Heart right ventricle (tissue), 16 donors: ENCODE data around the gene CCL7. TPM values are rescaled to one million over a fixed set of nuclear protein-coding genes. Genes with fewer than 3 reads are reported as not detected.
A peak's percentile ranks its signal among the peaks of the same experiment; 100 is the strongest.

ENCODE experiments used
- ATAC-seq, 8 donors: fragments of 200-7000 bp; cut with Tn5 transposase; one replicate each; pipeline ENCODE4 v1.9.1; 2020; ENCODE audit warnings: mild to moderate bottlenecking in 8 of 8, moderate library complexity in 8 of 8, moderate number of reproducible peaks in 1 of 8
- DNase-seq, 2 donors: peaks; one replicate each; pipeline ENCODE4 v3.0.0-alpha.2; 2020
- H3K27ac ChIP-seq, 10 donors: fragments of 200-600 bp; sonication (generic) in 2 of 10; one replicate each; pipeline versions ENCODE4 v1.5.0 to v1.8.0; 2020 to 2022; ENCODE audit warnings: mild to moderate bottlenecking in 3 of 10
- H3K27me3 ChIP-seq, 7 donors: fragments of 200-600 bp; one replicate each; pipeline ENCODE4 v1.8.0; 2021 to 2022; ENCODE audit warnings: mild to moderate bottlenecking in 2 of 7
- H3K36me3 ChIP-seq, 9 donors: fragments of 200-600 bp; sonication (generic) in 1 of 9; one replicate each; pipeline versions ENCODE4 v1.5.0 to v1.8.0; 2020 to 2022; ENCODE audit warnings: mild to moderate bottlenecking in 2 of 9
- H3K4me1 ChIP-seq, 9 donors: fragments of 200-600 bp; sonication (generic) in 1 of 9; one replicate each; pipeline versions ENCODE4 v1.5.0 to v1.8.0; 2020 to 2022; ENCODE audit warnings: mild to moderate bottlenecking in 4 of 9
- H3K4me3 ChIP-seq, 10 donors: fragments of 200-600 bp; sonication (generic) in 2 of 10; one replicate each; pipeline versions ENCODE4 v1.5.0 to v1.8.0; 2020 to 2022; ENCODE audit warnings: mild to moderate bottlenecking in 7 of 10, moderate library complexity in 2 of 10
- H3K9me3 ChIP-seq, 11 donors: fragments of 200-600 bp in 10 of 11; sonication (generic) in 2 of 11; one replicate each; pipeline versions ENCODE4 v1.5.0 to v1.8.0; 2013 to 2022; ENCODE audit warnings: mild to moderate bottlenecking in 2 of 11, control low read depth in 1 of 11, moderate library complexity in 1 of 11
- WGBS, 2 donors: extraction: QIAGEN DNeasy Blood & Tissue Kit; methylation state at CpG; one replicate each; pipeline ENCODE4 v1.1.7; 2013; ENCODE audit warnings: inconsistent platforms in 1 of 2; 5-methylcytosine and 5-hydroxymethylcytosine counted together
- intact Hi-C, 10 donors: fragments of 100-400 bp; cut with DNase I; formaldehyde crosslinking; loops; one replicate each; pipeline versions ENCODE4 v1.11.1 to v1.14.2; 2022
- long read RNA-seq, 3 donors: library from polyadenylated mRNA; unstranded; transcript quantifications; one replicate each; pipeline ENCODE4 v2.0.0, GENCODE V29; 2020 to 2021
- polyA plus RNA-seq, 2 donors: library from polyadenylated mRNA; stranded (reverse); fragments of 200-250 nt; gene quantifications; one replicate each; pipeline ENCODE4 v1.2.3, GENCODE V29; 2013
- total RNA-seq, 10 donors: library from RNA; stranded (reverse); fragmentation: NEBNext Ultra II Directional in 3 of 10; extraction: Animal tissue kit (Norgen Biotek cat#: 25700) in 3 of 10; gene quantifications; one replicate each; pipeline versions ENCODE4 v1.2.1 to v1.2.4, GENCODE V29; 2021 to 2023
- TF ChIP-seq, protein P1 (sequence below), 9 donors: fragments of 200-600 bp; sonication (generic) in 2 of 9; IDR thresholded peaks; one replicate each; pipeline versions ENCODE4 v1.5.0 to v1.8.0; 2021 to 2022; ENCODE audit warnings: antibody characterized with exemption in 9 of 9, mild to moderate bottlenecking in 5 of 9, moderate library complexity in 1 of 9
- donor health status: Arrhythmogenic right ventricular cardiomyopathy.
- donor health status: ischemic (EF 13 %, LVEDD 7.1; RV severe dilation, severe dysfunction).
- donor health status: healthy with polysubstance abuse.
- donor health status: DM: no; HTN: yes; CAD: no.
- donor health status: DM: no; HTN: no; CAD: no.
- donor health status: ischemic (EF 25% LVEDD 6.9; RV normal size, moderate dysfunction).
- donor health status: ischemic (EF 25% LVEDD 5.7; RV mildly dilated, moderate dysfunction).
- donor health status: healthy.
- donor health status: DM: yes; HTN: yes; CAD: no.
- donor health status: Ischemic cardiomyopathy.
- donor health status: ischemic (EF 35%, LVEDD 5.7; RV mildly dilated, moderate dysfunction).
- donor health status: nonischemic (EF 11% LVEDD 7.7; RV severe dilation, severe dysfunction).
- donor health status: DM: yes; HTN: yes; CAD: no.
- donor health status: PGD.
- donor health status: ischemic (EF 29% LVEDD 5.4; RV normal size, mild dysfunction).
- donor health status: nonischemic (EF 23%, LVEDD 6.1; RV moderate dilation, normal function).

CCL7 gene
- total RNA-seq (under 1 TPM in 1 of 10 donors, not detected in 9; 0.65 TPM), polyA plus RNA-seq (under 1 TPM in 1 of 2 donors, not detected in 1; 0.29 TPM)
- long read RNA-seq, donor 1: 0 reads
- long read RNA-seq, donor 2: 0 reads
- long read RNA-seq, donor 3: 0 reads

DNA sequence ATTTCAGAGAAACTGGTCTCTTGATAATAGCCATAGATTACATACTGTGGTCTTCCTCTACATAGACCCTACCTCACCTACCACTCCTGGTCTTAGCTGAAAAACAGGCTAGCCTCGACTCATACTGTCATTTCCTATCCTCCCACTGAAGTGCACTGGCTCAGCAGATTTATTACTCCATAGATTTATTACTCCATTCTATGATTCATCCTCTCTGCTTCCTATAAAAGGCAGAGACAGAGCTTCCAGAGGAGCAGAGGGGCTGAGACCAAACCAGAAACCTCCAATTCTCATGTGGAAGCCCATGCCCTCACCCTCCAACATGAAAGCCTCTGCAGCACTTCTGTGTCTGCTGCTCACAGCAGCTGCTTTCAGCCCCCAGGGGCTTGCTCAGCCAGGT is at the start of gene CCL7:
Gene CCL7, plus strand, starts transcription at position 253 of the 400 bp plus-strand sequence. Its CDS starts 70 bp downstream, at position 323.
- intact Hi-C loops: no loop called here
- no peaks in the 10 kb centered on the region for H3K36me3 ChIP-seq
- ATAC-seq: peak in 1 of 8 donors; percentile 53
- H3K9me3 ChIP-seq: no peaks in the 10 kb centered on the region
- WGBS, 2 donors: 47 to 63% methylated on average over 1 of the region's 1 CpG
- peaks cover 0 to 18% (median 0%) of the 10 kb centered on the region in 9 donors for H3K4me1 ChIP-seq
- H3K27ac ChIP-seq: peak within 1 kb of the TSS in 1 of 10 donors; percentile 17
- peaks cover 0 to 7% (median 0%) of the 10 kb centered on the region in 7 donors for H3K27me3 ChIP-seq
- no peak within 1 kb of the TSS for H3K4me3 ChIP-seq
- DNase-seq: no peak
- TF ChIP-seq, protein P1, sequence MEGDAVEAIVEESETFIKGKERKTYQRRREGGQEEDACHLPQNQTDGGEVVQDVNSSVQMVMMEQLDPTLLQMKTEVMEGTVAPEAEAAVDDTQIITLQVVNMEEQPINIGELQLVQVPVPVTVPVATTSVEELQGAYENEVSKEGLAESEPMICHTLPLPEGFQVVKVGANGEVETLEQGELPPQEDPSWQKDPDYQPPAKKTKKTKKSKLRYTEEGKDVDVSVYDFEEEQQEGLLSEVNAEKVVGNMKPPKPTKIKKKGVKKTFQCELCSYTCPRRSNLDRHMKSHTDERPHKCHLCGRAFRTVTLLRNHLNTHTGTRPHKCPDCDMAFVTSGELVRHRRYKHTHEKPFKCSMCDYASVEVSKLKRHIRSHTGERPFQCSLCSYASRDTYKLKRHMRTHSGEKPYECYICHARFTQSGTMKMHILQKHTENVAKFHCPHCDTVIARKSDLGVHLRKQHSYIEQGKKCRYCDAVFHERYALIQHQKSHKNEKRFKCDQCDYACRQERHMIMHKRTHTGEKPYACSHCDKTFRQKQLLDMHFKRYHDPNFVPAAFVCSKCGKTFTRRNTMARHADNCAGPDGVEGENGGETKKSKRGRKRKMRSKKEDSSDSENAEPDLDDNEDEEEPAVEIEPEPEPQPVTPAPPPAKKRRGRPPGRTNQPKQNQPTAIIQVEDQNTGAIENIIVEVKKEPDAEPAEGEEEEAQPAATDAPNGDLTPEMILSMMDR (IDR thresholded peaks at IDR 0.05): no peak

DNA sequence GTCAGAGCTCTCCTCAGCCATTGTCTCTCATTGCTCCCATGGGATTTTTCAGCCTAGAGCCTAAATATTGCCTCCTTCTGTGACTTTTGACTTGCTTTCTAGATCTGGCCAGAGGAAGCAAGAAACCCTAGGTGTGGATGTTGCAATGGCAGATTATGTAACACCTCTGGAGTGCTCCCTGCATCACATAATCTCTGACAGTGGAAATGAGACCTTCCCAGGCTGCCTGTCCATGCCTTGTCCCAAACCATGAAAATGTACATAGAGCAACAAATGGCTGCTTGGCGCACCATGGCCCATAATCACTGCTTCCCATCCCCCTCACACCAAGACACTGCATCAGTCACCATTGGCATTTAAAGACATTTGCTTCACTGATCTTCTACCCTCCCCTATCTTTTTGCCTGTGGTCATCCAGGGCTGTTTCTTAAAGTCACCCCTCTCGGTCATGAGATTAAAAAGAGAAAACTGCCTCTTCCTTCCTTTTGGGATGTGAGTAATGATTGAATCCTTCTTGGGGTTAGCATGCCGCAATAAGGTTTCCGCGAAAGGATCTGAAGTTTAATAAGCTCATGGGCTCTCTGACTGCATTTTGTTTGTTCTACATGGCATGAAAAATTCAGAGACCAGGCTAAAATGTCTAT is 49.1 kb upstream of the CCL7 start:
- peaks cover 0 to 8% (median 0%) of the 10 kb centered on the region in 7 donors for H3K27me3 ChIP-seq
- H3K9me3 ChIP-seq: no peaks in the 10 kb centered on the region
- ATAC-seq (peak in 1 of 8 donors; percentile 70), DNase-seq (no peak)
- H3K4me1 ChIP-seq: peaks cover 0 to 53% (median 0%) of the 10 kb centered on the region in 9 donors
- peak overlapping the region in 1 of 10 donors; percentile 55 for H3K27ac ChIP-seq
- 85 to 89% methylated on average over 5 of the region's 5 CpGs for WGBS, 2 donors
- no peak overlapping the region for H3K4me3 ChIP-seq
- TF ChIP-seq, protein P1 (IDR thresholded peaks at IDR 0.05): no peak
- H3K36me3 ChIP-seq: no peaks in the 10 kb centered on the region
- intact Hi-C loops: no loop called here

DNA sequence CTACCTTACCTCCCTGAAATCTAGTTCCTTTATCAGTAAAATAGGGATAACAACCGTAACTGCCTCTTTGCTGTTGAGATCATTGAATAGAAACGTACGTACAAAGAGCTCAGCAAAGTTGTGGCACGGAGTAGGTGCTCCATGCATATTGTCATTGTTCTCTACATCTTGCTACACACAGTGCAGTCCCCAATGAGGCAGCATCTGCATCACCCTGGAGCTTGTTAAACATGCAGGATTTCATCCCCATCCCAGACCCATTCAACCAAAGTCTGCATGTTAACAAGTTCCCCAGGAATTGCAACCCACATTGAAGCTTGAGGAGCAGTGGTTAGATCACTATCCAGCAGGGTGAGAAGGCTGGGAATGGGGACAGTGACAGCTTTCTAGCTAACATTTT is 48.6 kb upstream of the CCL7 start:
- Histone ChIP-seq H3K9me3 (no peaks in the 10 kb centered on the region), H3K27me3 (peaks cover 0 to 8% (median 0%) of the 10 kb centered on the region in 7 donors), H3K4me1 (peaks cover 0 to 53% (median 0%) of the 10 kb centered on the region in 9 donors), H3K36me3 (no peaks in the 10 kb centered on the region), H3K4me3 (no peak overlapping the region), H3K27ac (peak overlapping the region in 1 of 10 donors; percentile 55)
- 86 to 92% methylated on average over 4 of the region's 4 CpGs for WGBS, 2 donors
- no peak for DNase-seq
- ATAC-seq: no peak
- TF ChIP-seq, protein P1 (IDR thresholded peaks at IDR 0.05): no peak
- intact Hi-C loops: no loop called here

DNA sequence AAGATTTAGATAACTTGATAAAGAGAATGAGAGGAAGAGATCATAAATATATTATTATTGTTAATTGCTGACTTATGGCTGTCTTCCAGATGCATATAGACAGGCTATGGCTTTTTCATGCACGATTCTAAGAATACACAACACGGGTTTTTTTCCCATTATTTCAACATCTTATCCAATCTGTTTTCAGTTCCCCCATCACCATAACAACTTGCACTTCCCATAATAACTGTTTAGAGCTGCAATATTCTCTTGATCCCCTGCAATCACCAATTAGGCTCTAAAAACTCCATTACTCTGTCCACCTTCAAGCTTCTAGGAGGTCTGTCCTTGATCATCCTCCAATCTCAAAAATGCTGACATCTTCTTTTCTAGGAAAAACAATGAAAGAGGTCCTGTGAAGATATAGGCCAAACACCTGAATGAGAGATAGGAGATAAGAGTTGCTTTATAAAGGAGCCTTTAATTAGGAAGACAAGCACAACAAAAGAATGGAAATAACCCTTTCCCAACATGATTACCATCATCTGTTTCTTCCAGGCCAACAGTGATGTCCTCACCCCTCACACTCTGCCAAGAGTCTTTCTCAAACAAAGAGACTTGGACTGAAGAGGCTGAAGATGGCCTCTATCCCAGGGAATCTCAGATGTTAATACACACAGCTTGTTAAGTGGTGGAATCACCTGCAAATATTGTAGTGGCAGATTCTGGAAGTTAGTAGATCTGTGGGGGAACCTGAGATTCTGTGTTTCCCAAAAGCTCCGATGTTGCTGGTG is 47.1 kb upstream of the CCL7 start:
- Histone ChIP-seq H3K4me1 (peaks cover 0 to 53% (median 0%) of the 10 kb centered on the region in 9 donors), H3K9me3 (no peaks in the 10 kb centered on the region), H3K27ac (peak overlapping the region in 1 of 10 donors; percentile 45), H3K27me3 (peaks cover 0 to 8% (median 0%) of the 10 kb centered on the region in 7 donors), H3K36me3 (no peaks in the 10 kb centered on the region), H3K4me3 (no peak overlapping the region)
- no peak for DNase-seq
- TF ChIP-seq, protein P1 (IDR thresholded peaks at IDR 0.05): no peak
- intact Hi-C loops: no loop called here
- peak in 2 of 8 donors; percentile 31 to 58 for ATAC-seq
- whole genome bisulfite sequencing, 2 donors: 67 to 76% methylated on average over 3 of the region's 3 CpGs
